ENCODE measurements around the gene PTPRG.

PTPRG gene

GRCh38 chr3:61912158-61912557 is 350.8 kb downstream of the PTPRG start:
- TF ChIP-seq POLR2AphosphoS5 (IDR thresholded peaks at IDR 0.05; ENCODE audit: low read depth, low read length) (no peak), FOXP2 (optimal IDR thresholded peaks at IDR 0.05; ENCODE audit: borderline replicate concordance, extremely low read depth, extremely low read length, insufficient read depth) (no peak), TAF1 (IDR thresholded peaks at IDR 0.05; ENCODE audit: borderline replicate concordance, insufficient read depth, low read length) (no peak), SIN3A (IDR thresholded peaks at IDR 0.05; ENCODE audit: borderline replicate concordance, insufficient read depth, low read length) (no peak), REST (IDR thresholded peaks at IDR 0.05; ENCODE audit: insufficient read depth in 1 of 2, low read depth in 2 of 2, low read length in 2 of 2) (no peak)

GRCh38 chr3:61913701-61914100 is 352.3 kb downstream of the PTPRG start:
- TF ChIP-seq TAF1 (IDR thresholded peaks at IDR 0.05; ENCODE audit: borderline replicate concordance, insufficient read depth, low read length) (no peak), SIN3A (IDR thresholded peaks at IDR 0.05; ENCODE audit: borderline replicate concordance, insufficient read depth, low read length) (no peak), REST (IDR thresholded peaks at IDR 0.05; ENCODE audit: insufficient read depth in 1 of 2, low read depth in 2 of 2, low read length in 2 of 2) (no peak), POLR2AphosphoS5 (IDR thresholded peaks at IDR 0.05; ENCODE audit: low read depth, low read length) (no peak), FOXP2 (optimal IDR thresholded peaks at IDR 0.05; ENCODE audit: borderline replicate concordance, extremely low read depth, extremely low read length, insufficient read depth) (no peak)

GRCh38 chr3:61914276-61914675 is 352.9 kb downstream of the PTPRG start:
- TF ChIP-seq TAF1 (IDR thresholded peaks at IDR 0.05; ENCODE audit: borderline replicate concordance, insufficient read depth, low read length) (no peak), REST (IDR thresholded peaks at IDR 0.05; ENCODE audit: insufficient read depth in 1 of 2, low read depth in 2 of 2, low read length in 2 of 2) (no peak), POLR2AphosphoS5 (IDR thresholded peaks at IDR 0.05; ENCODE audit: low read depth, low read length) (no peak), FOXP2 (optimal IDR thresholded peaks at IDR 0.05; ENCODE audit: borderline replicate concordance, extremely low read depth, extremely low read length, insufficient read depth) (no peak), SIN3A (IDR thresholded peaks at IDR 0.05; ENCODE audit: borderline replicate concordance, insufficient read depth, low read length) (no peak)

GRCh38 chr3:61915296-61915695 is 353.9 kb downstream of the PTPRG start:
- TF ChIP-seq TAF1 (IDR thresholded peaks at IDR 0.05; ENCODE audit: borderline replicate concordance, insufficient read depth, low read length) = no peak
- TF ChIP-seq FOXP2 (optimal IDR thresholded peaks at IDR 0.05; ENCODE audit: borderline replicate concordance, extremely low read depth, extremely low read length, insufficient read depth) = no peak
- no peak for TF ChIP-seq POLR2AphosphoS5 (IDR thresholded peaks at IDR 0.05; ENCODE audit: low read depth, low read length)
- no peak for TF ChIP-seq REST (IDR thresholded peaks at IDR 0.05; ENCODE audit: insufficient read depth in 1 of 2, low read depth in 2 of 2, low read length in 2 of 2)
- TF ChIP-seq SIN3A (IDR thresholded peaks at IDR 0.05; ENCODE audit: borderline replicate concordance, insufficient read depth, low read length) = no peak

- TF ChIP-seq FOXP2 (optimal IDR thresholded peaks at IDR 0.05; ENCODE audit: borderline replicate concordance, extremely low read depth, extremely low read length, insufficient read depth) (no peak), REST (IDR thresholded peaks at IDR 0.05; ENCODE audit: insufficient read depth in 1 of 2, low read depth in 2 of 2, low read length in 2 of 2) (no peak), POLR2AphosphoS5 (IDR thresholded peaks at IDR 0.05; ENCODE audit: low read depth, low read length) (no peak), TAF1 (IDR thresholded peaks at IDR 0.05; ENCODE audit: borderline replicate concordance, insufficient read depth, low read length) (no peak), SIN3A (IDR thresholded peaks at IDR 0.05; ENCODE audit: borderline replicate concordance, insufficient read depth, low read length) (no peak)
Measured at GRCh38 chr3:61919371-61919770, 358.0 kb downstream of the PTPRG start.

Measured in PFSK-1 (cell line).